Loucy (cell line): ENCODE data around the gene TAS2R46.

Experiments used
- CTCF ChIP-seq: fragments of 200-600 bp; sonication (generic); conservative IDR thresholded peaks from 2 replicates; pipeline ENCODE4 v1.5.1; 2014; ENCODE audit warnings: mild to moderate bottlenecking, antibody characterized with exemption, low read length
- EZH2phosphoT487 ChIP-seq: fragments of 200-600 bp; IDR thresholded peaks from 2 replicates; pipeline ENCODE4 v1.6.1; 2018; ENCODE audit warnings: antibody characterized with exemption, mild to moderate bottlenecking, moderate library complexity, borderline replicate concordance

- TF ChIP-seq CTCF = no peak
- no peak for TF ChIP-seq EZH2phosphoT487
Observed at GRCh38 chr12:11085419-11085818, 23.3 kb upstream of the TAS2R46 start.
